SH-SY5Y (cell line): ENCODE data around the gene PMVK.

Source experiments
- GATA2 ChIP-seq: IDR thresholded peaks from 2 replicates; pipeline ENCODE4 v1.6.1; 2011; ENCODE audit warnings: mild to moderate bottlenecking, low read depth, low read length
- GATA3 ChIP-seq: IDR thresholded peaks from 2 replicates; pipeline ENCODE4 v1.6.1; 2011; ENCODE audit warnings: low read depth, mild to moderate bottlenecking, low read length, moderate library complexity

- TF ChIP-seq GATA3 (no peak), GATA2 (no peak)
These were observed 11.6 kb upstream of the PMVK start for GRCh38 chr1:154948079-154948478.
